ENCODE measurements around the gene HPCA.

- no peak for TF ChIP-seq EP300 (IDR thresholded peaks at IDR 0.05; ENCODE audit: borderline replicate concordance in 1 of 2, low read depth in 2 of 2, low read length in 2 of 2)
- TF ChIP-seq CBX5 (IDR thresholded peaks at IDR 0.05; ENCODE audit: low read depth, low read length): no peak
- TF ChIP-seq CREB1 (IDR thresholded peaks at IDR 0.05): no peak
- no peak for TF ChIP-seq MAX (IDR thresholded peaks at IDR 0.05)
- TF ChIP-seq CTCF (IDR thresholded peaks at IDR 0.05; ENCODE audit: control extremely low read depth in 1 of 3, insufficient read depth in 1 of 3, low read depth in 1 of 3, low read length in 3 of 3): no peak
- no peak for TF ChIP-seq POLR2A (IDR thresholded peaks at IDR 0.05; ENCODE audit: control extremely low read depth in 1 of 2, low read depth in 2 of 2, low read length in 2 of 2)
- no peak for TF ChIP-seq EZH2 (IDR thresholded peaks at IDR 0.05; ENCODE audit: low read depth, low read length, severe bottlenecking)
- no peak for TF ChIP-seq ZNF274 (IDR thresholded peaks at IDR 0.05; ENCODE audit: borderline replicate concordance, extremely low read depth, low read length)
- no peak for TF ChIP-seq ATF3 (IDR thresholded peaks at IDR 0.05; ENCODE audit: insufficient read depth, low read depth, low read length)
- TF ChIP-seq RFX5 (IDR thresholded peaks at IDR 0.05; ENCODE audit: borderline replicate concordance, low read depth, low read length): no peak
- TF ChIP-seq POLR2AphosphoS5 (IDR thresholded peaks at IDR 0.05; ENCODE audit: low read depth, low read length): no peak
- no peak for TF ChIP-seq TAF1 (IDR thresholded peaks at IDR 0.05; ENCODE audit: low read depth, low read length)
- TF ChIP-seq GABPA (IDR thresholded peaks at IDR 0.05; ENCODE audit: borderline replicate concordance, insufficient read depth, low read length): no peak
Measured at GRCh38 chr1:32883338-32884031, 2.8 kb upstream of the HPCA start.
